Measurements from ENCODE around the gene PRKCH.

PRKCH gene

GRCh38 chr14:61417883-61418455, 96.6 kb downstream of the PRKCH start:
- Histone ChIP-seq H3K9ac (ENCODE audit: low read depth, low read length) (no peak overlapping the region), H3K4me1 (ENCODE audit: control insufficient read depth, insufficient read depth, low read length) (no peaks in the 10 kb centered on the region), H3K36me3 (ENCODE audit: insufficient read depth, low read length) (no peaks in the 10 kb centered on the region), H3K9me3 (replicated peaks; ENCODE audit: low read length) (no peaks in the 10 kb centered on the region), H3K4me2 (ENCODE audit: low read length) (no peak overlapping the region), H3K4me3 (ENCODE audit: low read length) (no peak overlapping the region), H3K27me3 (ENCODE audit: control insufficient read depth, insufficient read depth, low read length) (peaks cover 31% of the 10 kb centered on the region)

GRCh38 chr14:61418746-61419145, 97.4 kb downstream of the PRKCH start:
- Histone ChIP-seq H3K4me2 (ENCODE audit: low read length) (no peak overlapping the region), H3K9me3 (replicated peaks; ENCODE audit: low read length) (no peaks in the 10 kb centered on the region), H3K9ac (ENCODE audit: low read depth, low read length) (no peak overlapping the region), H3K36me3 (ENCODE audit: insufficient read depth, low read length) (no peaks in the 10 kb centered on the region), H3K4me1 (ENCODE audit: control insufficient read depth, insufficient read depth, low read length) (no peaks in the 10 kb centered on the region), H3K4me3 (ENCODE audit: low read length) (no peak overlapping the region), H3K27me3 (ENCODE audit: control insufficient read depth, insufficient read depth, low read length) (peaks cover 30% of the 10 kb centered on the region)

- no peaks in the 10 kb centered on the region for H3K36me3 ChIP-seq (ENCODE audit: insufficient read depth, low read length)
- H3K4me3 ChIP-seq (ENCODE audit: low read length) = no peak overlapping the region
- no peaks in the 10 kb centered on the region for H3K4me1 ChIP-seq (ENCODE audit: control insufficient read depth, insufficient read depth, low read length)
- no peak overlapping the region for H3K4me2 ChIP-seq (ENCODE audit: low read length)
- H3K27me3 ChIP-seq (ENCODE audit: control insufficient read depth, insufficient read depth, low read length) = peaks cover 28% of the 10 kb centered on the region
- H3K9me3 ChIP-seq (replicated peaks; ENCODE audit: low read length) = no peaks in the 10 kb centered on the region
- no peak overlapping the region for H3K9ac ChIP-seq (ENCODE audit: low read depth, low read length)
Measured at GRCh38 chr14:61419201-61419600, 97.8 kb downstream of the PRKCH start.

GRCh38 chr14:61420326-61420725, 98.9 kb downstream of the PRKCH start:
- H3K4me1 ChIP-seq (ENCODE audit: control insufficient read depth, insufficient read depth, low read length) = no peaks in the 10 kb centered on the region
- no peaks in the 10 kb centered on the region for H3K9me3 ChIP-seq (replicated peaks; ENCODE audit: low read length)
- H3K27me3 ChIP-seq (ENCODE audit: control insufficient read depth, insufficient read depth, low read length) = peaks cover 20% of the 10 kb centered on the region
- H3K4me3 ChIP-seq (ENCODE audit: low read length) = no peak overlapping the region
- H3K9ac ChIP-seq (ENCODE audit: low read depth, low read length) = no peak overlapping the region
- no peak overlapping the region for H3K4me2 ChIP-seq (ENCODE audit: low read length)
- no peaks in the 10 kb centered on the region for H3K36me3 ChIP-seq (ENCODE audit: insufficient read depth, low read length)

GRCh38 chr14:61421212-61421923, 100.0 kb downstream of the PRKCH start:
- Histone ChIP-seq H3K9me3 (replicated peaks; ENCODE audit: low read length) (no peaks in the 10 kb centered on the region), H3K4me1 (ENCODE audit: control insufficient read depth, insufficient read depth, low read length) (no peaks in the 10 kb centered on the region), H3K9ac (ENCODE audit: low read depth, low read length) (no peak overlapping the region), H3K27me3 (ENCODE audit: control insufficient read depth, insufficient read depth, low read length) (peaks cover 23% of the 10 kb centered on the region), H3K4me3 (ENCODE audit: low read length) (no peak overlapping the region), H3K36me3 (ENCODE audit: insufficient read depth, low read length) (no peaks in the 10 kb centered on the region), H3K4me2 (ENCODE audit: low read length) (no peak overlapping the region)

- Histone ChIP-seq H3K9me3 (replicated peaks; ENCODE audit: low read length) (no peaks in the 10 kb centered on the region), H3K9ac (ENCODE audit: low read depth, low read length) (no peak overlapping the region), H3K4me2 (ENCODE audit: low read length) (no peak overlapping the region), H3K27me3 (ENCODE audit: control insufficient read depth, insufficient read depth, low read length) (peaks cover 31% of the 10 kb centered on the region), H3K4me1 (ENCODE audit: control insufficient read depth, insufficient read depth, low read length) (no peaks in the 10 kb centered on the region), H3K36me3 (ENCODE audit: insufficient read depth, low read length) (no peaks in the 10 kb centered on the region), H3K4me3 (ENCODE audit: low read length) (no peak overlapping the region)
Measured at GRCh38 chr14:61426048-61426447, 104.7 kb downstream of the PRKCH start.

- no peak overlapping the region for H3K9ac ChIP-seq (ENCODE audit: low read depth, low read length)
Measured at GRCh38 chr14:61428261-61428660, 106.9 kb downstream of the PRKCH start.

GRCh38 chr14:61429316-61429715, 107.9 kb downstream of the PRKCH start:
- Histone ChIP-seq H3K4me2 (ENCODE audit: low read length) (no peak overlapping the region), H3K9ac (ENCODE audit: low read depth, low read length) (no peak overlapping the region), H3K36me3 (ENCODE audit: insufficient read depth, low read length) (no peaks in the 10 kb centered on the region), H3K4me1 (ENCODE audit: control insufficient read depth, insufficient read depth, low read length) (peaks cover 2% of the 10 kb centered on the region), H3K9me3 (replicated peaks; ENCODE audit: low read length) (no peaks in the 10 kb centered on the region), H3K27me3 (ENCODE audit: control insufficient read depth, insufficient read depth, low read length) (peaks cover 42% of the 10 kb centered on the region), H3K4me3 (ENCODE audit: low read length) (no peak overlapping the region)

More at GRCh38 chr14:61428261-61428660, 106.9 kb downstream of the PRKCH start:
- Histone ChIP-seq H3K4me3 (ENCODE audit: low read length) (no peak overlapping the region), H3K4me1 (ENCODE audit: control insufficient read depth, insufficient read depth, low read length) (peaks cover 2% of the 10 kb centered on the region), H3K4me2 (ENCODE audit: low read length) (no peak overlapping the region), H3K27me3 (ENCODE audit: control insufficient read depth, insufficient read depth, low read length) (peaks cover 42% of the 10 kb centered on the region), H3K36me3 (ENCODE audit: insufficient read depth, low read length) (no peaks in the 10 kb centered on the region), H3K9me3 (replicated peaks; ENCODE audit: low read length) (no peaks in the 10 kb centered on the region)

GRCh38 chr14:61430066-61430757, 108.8 kb downstream of the PRKCH start:
- no peak overlapping the region for H3K4me2 ChIP-seq (ENCODE audit: low read length)
- no peaks in the 10 kb centered on the region for H3K36me3 ChIP-seq (ENCODE audit: insufficient read depth, low read length)
- no peak overlapping the region for H3K9ac ChIP-seq (ENCODE audit: low read depth, low read length)
- H3K4me3 ChIP-seq (ENCODE audit: low read length) = no peak overlapping the region
- H3K27me3 ChIP-seq (ENCODE audit: control insufficient read depth, insufficient read depth, low read length) = peaks cover 42% of the 10 kb centered on the region
- peaks cover 2% of the 10 kb centered on the region for H3K4me1 ChIP-seq (ENCODE audit: control insufficient read depth, insufficient read depth, low read length)
- no peaks in the 10 kb centered on the region for H3K9me3 ChIP-seq (replicated peaks; ENCODE audit: low read length)

GRCh38 chr14:61433169-61433568, 111.8 kb downstream of the PRKCH start:
- H3K4me2 ChIP-seq (ENCODE audit: low read length) = no peak overlapping the region
- H3K27me3 ChIP-seq (ENCODE audit: control insufficient read depth, insufficient read depth, low read length) = peaks cover 40% of the 10 kb centered on the region
- H3K4me3 ChIP-seq (ENCODE audit: low read length) = no peak overlapping the region
- no peak overlapping the region for H3K9ac ChIP-seq (ENCODE audit: low read depth, low read length)
- H3K9me3 ChIP-seq (replicated peaks; ENCODE audit: low read length) = no peaks in the 10 kb centered on the region
- no peaks in the 10 kb centered on the region for H3K36me3 ChIP-seq (ENCODE audit: insufficient read depth, low read length)
- peaks cover 2% of the 10 kb centered on the region for H3K4me1 ChIP-seq (ENCODE audit: control insufficient read depth, insufficient read depth, low read length)

- Histone ChIP-seq H3K36me3 (ENCODE audit: insufficient read depth, low read length) (no peaks in the 10 kb centered on the region), H3K4me2 (ENCODE audit: low read length) (no peak overlapping the region), H3K9me3 (replicated peaks; ENCODE audit: low read length) (no peaks in the 10 kb centered on the region), H3K9ac (ENCODE audit: low read depth, low read length) (no peak overlapping the region), H3K27me3 (ENCODE audit: control insufficient read depth, insufficient read depth, low read length) (peaks cover 34% of the 10 kb centered on the region), H3K4me3 (ENCODE audit: low read length) (no peak overlapping the region), H3K4me1 (ENCODE audit: control insufficient read depth, insufficient read depth, low read length) (peaks cover 7% of the 10 kb centered on the region)
Measured at GRCh38 chr14:61433828-61434227, 112.4 kb downstream of the PRKCH start.

Data from skeletal muscle satellite cell (primary cell).